Measurements from ENCODE around the gene ABL2. TPM values are rescaled to one million over a fixed set of nuclear protein-coding genes. Genes with fewer than 3 reads are reported as not detected.
"Not testable (repeated sequence)": the region's sequence is repeated elsewhere in the genome, so short reads cannot be mapped to it uniquely, and the experiment has no call there.

ABL2 gene
- total RNA-seq (10 to 100 TPM; 10.3 to 32.6 (median 15.0) TPM), polyA plus RNA-seq (1 to 10 TPM; 1.2 to 4.4 (median 1.6) TPM)

DNA sequence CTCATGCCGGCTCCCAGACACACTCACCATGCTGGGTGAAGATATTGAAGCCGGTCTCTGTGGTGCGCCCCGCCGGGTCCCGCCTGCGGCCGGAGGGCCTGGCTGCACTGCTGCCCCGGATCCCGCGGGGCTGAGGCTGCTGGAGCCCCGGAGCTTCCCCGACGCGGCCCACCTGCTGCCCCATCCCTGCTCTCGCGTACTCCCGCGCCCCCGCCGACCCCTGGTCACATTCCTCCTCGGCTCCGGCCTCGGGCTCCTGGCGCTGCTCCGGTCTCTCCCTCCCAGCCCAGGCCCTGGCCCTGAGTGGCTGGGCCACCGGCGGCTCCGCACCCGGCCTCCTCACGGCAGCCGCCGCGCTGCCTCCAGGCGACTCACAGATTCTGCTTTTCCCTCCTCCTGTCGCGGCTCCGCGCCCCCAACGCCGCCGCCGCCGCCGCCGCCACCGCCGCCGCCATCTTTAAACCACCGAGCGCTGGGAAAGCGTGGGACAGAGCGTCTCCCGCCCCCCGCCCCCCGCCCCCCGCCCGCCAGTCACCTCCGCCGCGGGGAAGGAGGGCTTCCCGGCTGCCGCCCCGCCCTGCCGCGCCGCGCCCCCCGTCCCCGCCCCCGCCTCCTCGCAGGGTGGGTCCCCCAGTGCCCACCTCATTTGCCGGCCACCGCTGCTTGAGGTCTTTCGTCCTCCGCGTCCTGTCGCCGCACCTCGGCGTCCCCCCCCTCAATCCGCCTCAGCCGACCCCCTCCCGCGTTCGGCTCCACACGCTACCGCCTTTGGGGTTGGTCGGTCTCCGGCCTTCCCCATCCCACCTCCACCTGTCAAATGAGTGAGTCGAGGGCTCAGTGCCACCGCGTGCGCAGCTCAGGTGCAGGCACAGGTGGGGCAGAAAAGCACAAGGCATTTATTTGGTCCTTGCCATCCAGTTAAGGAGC lies at the start of gene ABL2:
ABL2 (minus strand) TSS at position 464 of the 927 bp plus-strand sequence; CDS start at position 184, 280 bp downstream.
- no peak for TF ChIP-seq POLR2AphosphoS5 (IDR thresholded peaks at IDR 0.05)
- TF ChIP-seq POLR2A (IDR thresholded peaks at IDR 0.05) = no peak
- TF ChIP-seq, protein P1, sequence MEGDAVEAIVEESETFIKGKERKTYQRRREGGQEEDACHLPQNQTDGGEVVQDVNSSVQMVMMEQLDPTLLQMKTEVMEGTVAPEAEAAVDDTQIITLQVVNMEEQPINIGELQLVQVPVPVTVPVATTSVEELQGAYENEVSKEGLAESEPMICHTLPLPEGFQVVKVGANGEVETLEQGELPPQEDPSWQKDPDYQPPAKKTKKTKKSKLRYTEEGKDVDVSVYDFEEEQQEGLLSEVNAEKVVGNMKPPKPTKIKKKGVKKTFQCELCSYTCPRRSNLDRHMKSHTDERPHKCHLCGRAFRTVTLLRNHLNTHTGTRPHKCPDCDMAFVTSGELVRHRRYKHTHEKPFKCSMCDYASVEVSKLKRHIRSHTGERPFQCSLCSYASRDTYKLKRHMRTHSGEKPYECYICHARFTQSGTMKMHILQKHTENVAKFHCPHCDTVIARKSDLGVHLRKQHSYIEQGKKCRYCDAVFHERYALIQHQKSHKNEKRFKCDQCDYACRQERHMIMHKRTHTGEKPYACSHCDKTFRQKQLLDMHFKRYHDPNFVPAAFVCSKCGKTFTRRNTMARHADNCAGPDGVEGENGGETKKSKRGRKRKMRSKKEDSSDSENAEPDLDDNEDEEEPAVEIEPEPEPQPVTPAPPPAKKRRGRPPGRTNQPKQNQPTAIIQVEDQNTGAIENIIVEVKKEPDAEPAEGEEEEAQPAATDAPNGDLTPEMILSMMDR (IDR thresholded peaks at IDR 0.05) = no peak
- TF ChIP-seq EP300 (IDR thresholded peaks at IDR 0.05) = no peak
- DNase-seq = peak; percentile 69
- peak within 1 kb of the TSS; percentile 85 to 98 (median 98) for H3K4me3 ChIP-seq
- no peaks in the 10 kb centered on the region for H3K9me3 ChIP-seq
- peaks cover 0 to 24% (median 14%) of the 10 kb centered on the region in 4 donors for H3K4me1 ChIP-seq
- intact Hi-C loops (cut with DNase I) = loop anchor here (5.0 to 10.0 kb wide), 3 partner anchors 63 to 135 kb away; partner anchors contain the start of genes AXDND1 and SOAT1
- peak within 1 kb of the TSS; percentile 88 to 93 (median 88) for H3K27ac ChIP-seq
- no peaks in the 10 kb centered on the region for H3K27me3 ChIP-seq
- WGBS, 2 donors = 0% methylated on average over 94 of the region's 94 CpGs
- peaks cover 0 to 2% (median 0%) of the 10 kb centered on the region in 4 donors for H3K36me3 ChIP-seq

GRCh38 chr1:179278920-179279319 lies 49.4 kb upstream of the ABL2 start:
- H3K9me3 ChIP-seq = peaks cover 0 to 2% (median 0%) of the 10 kb centered on the region in 4 donors
- H3K27me3 ChIP-seq = no peaks in the 10 kb centered on the region
- 96 to 97% methylated on average over 5 of the region's 5 CpGs for WGBS, 2 donors
- H3K27ac ChIP-seq = no peak overlapping the region
- DNase-seq = no peak
- H3K4me1 ChIP-seq = no peaks in the 10 kb centered on the region
- intact Hi-C loops (cut with DNase I) = no loop called here
- no peak for TF ChIP-seq POLR2AphosphoS5 (IDR thresholded peaks at IDR 0.05)
- no peak for TF ChIP-seq EP300 (IDR thresholded peaks at IDR 0.05)
- no peak for TF ChIP-seq POLR2A (IDR thresholded peaks at IDR 0.05)
- H3K4me3 ChIP-seq = no peak overlapping the region
- no peaks in the 10 kb centered on the region for H3K36me3 ChIP-seq

GRCh38 chr1:179274424-179274823 lies 44.9 kb upstream of the ABL2 start:
- H3K36me3 ChIP-seq; H3K4me1 ChIP-seq; H3K27me3 ChIP-seq; DNase-seq; intact Hi-C loops (cut with DNase I); H3K4me3 ChIP-seq; H3K27ac ChIP-seq; H3K9me3 ChIP-seq: not testable (repeated sequence)
- 89 to 93% methylated on average over 5 of the region's 5 CpGs for WGBS, 2 donors

DNA sequence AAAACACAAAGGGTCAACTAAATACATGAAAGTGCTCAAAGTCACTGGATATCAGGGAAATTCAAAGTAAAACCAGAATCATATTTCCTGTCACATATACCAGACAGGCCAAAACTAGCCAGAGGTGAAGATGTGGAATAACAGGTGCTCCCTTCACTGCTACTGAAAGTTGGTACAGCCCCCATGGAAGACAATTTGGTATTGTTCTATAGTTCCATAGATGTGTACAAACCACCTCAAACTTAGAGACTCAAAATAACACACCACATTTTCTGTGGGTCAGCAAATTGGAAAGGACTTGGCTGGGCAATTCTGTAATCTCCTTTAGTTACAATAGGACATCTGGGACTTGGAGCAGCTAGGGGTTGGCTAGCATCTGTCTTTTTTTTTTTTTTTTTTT lies 39.6 kb upstream of the ABL2 start:
- Histone ChIP-seq H3K27me3 (no peaks in the 10 kb centered on the region), H3K9me3 (no peaks in the 10 kb centered on the region)
- intact Hi-C loops (cut with DNase I) = no loop called here

GRCh38 chr1:179264507-179264906 lies 35.0 kb upstream of the ABL2 start:
- Histone ChIP-seq H3K9me3 (no peaks in the 10 kb centered on the region), H3K4me1 (no peaks in the 10 kb centered on the region), H3K27ac (no peak overlapping the region), H3K36me3 (no peaks in the 10 kb centered on the region), H3K4me3 (no peak overlapping the region), H3K27me3 (no peaks in the 10 kb centered on the region)
- TF ChIP-seq, protein P1 (IDR thresholded peaks at IDR 0.05) = no peak
- TF ChIP-seq EP300 (IDR thresholded peaks at IDR 0.05) (no peak), POLR2A (IDR thresholded peaks at IDR 0.05) (no peak), POLR2AphosphoS5 (IDR thresholded peaks at IDR 0.05) (no peak)
- intact Hi-C loops (cut with DNase I) = no loop called here
- WGBS, 2 donors = 34 to 66% methylated on average over 3 of the region's 3 CpGs
- DNase-seq = no peak

More for the DNA sequence above, 39.6 kb upstream of the ABL2 start:
- no peak for DNase-seq
- H3K4me1 ChIP-seq = no peaks in the 10 kb centered on the region
- no peak for TF ChIP-seq POLR2A (IDR thresholded peaks at IDR 0.05)
- TF ChIP-seq, protein P1 (IDR thresholded peaks at IDR 0.05) = no peak
- no peak for TF ChIP-seq EP300 (IDR thresholded peaks at IDR 0.05)
- no peak for TF ChIP-seq POLR2AphosphoS5 (IDR thresholded peaks at IDR 0.05)
- no peak overlapping the region for H3K4me3 ChIP-seq
- H3K36me3 ChIP-seq = no peaks in the 10 kb centered on the region
- H3K27ac ChIP-seq = no peak overlapping the region
